Activated B cell treated with CpG ODN at 0.5 μM for 24 hours (primary cell): Measurements from ENCODE around the gene RPIA. TPM values are rescaled to one million over a fixed set of nuclear protein-coding genes. Genes with fewer than 3 reads are reported as not detected.

Experiments
- ATAC-seq: fragments of 200-7000 bp; cut with Tn5 transposase; one replicate; pipeline ENCODE4 v1.10.0; 2021; ENCODE audit warnings: low read depth, mild to moderate bottlenecking, moderate library complexity
- CTCF ChIA-PET: fragments of 350-600 bp; sonication (Branson Sonifier 250); formaldehyde crosslinking; loops from one replicate; lab custom pipeline; 2021; ENCODE audit warnings: antibody characterized with exemption; lab: Charles Lee
- POLR2A ChIA-PET: fragments of 350-600 bp; sonication (Branson Sonifier 250); formaldehyde crosslinking; loops from one replicate; lab custom pipeline; 2021; ENCODE audit warnings: antibody characterized with exemption; lab: Charles Lee
- DNase-seq: peaks from one replicate; pipeline ENCODE4 v3.0.0; 2022
- H3K27ac Mint-ChIP-seq: one replicate; pipeline ENCODE4 v1.8.0; 2020; ENCODE audit warnings: mixed read lengths
- H3K27me3 Mint-ChIP-seq: one replicate; pipeline ENCODE4 v1.8.0; 2021; ENCODE audit warnings: mixed read lengths
- H3K36me3 Mint-ChIP-seq: one replicate; pipeline ENCODE4 v1.8.0; 2021; ENCODE audit warnings: low read depth, mixed read lengths
- H3K4me1 Mint-ChIP-seq: one replicate; pipeline ENCODE4 v1.8.0; 2021; ENCODE audit warnings: mixed read lengths
- H3K4me3 Mint-ChIP-seq: one replicate; pipeline ENCODE4 v1.8.0; 2020; ENCODE audit warnings: mild to moderate bottlenecking, mixed read lengths
- H3K9me3 Mint-ChIP-seq: one replicate; pipeline ENCODE4 v1.8.0; 2020; ENCODE audit warnings: mixed read lengths
- CTCF ChIP-seq: fragments of 200-600 bp; IDR thresholded peaks from one replicate; pipeline ENCODE4 v1.8.0; 2022; ENCODE audit warnings: antibody characterized with exemption, mild to moderate bottlenecking
- intact Hi-C: fragments of 100-400 bp; cut with micrococcal nuclease; formaldehyde crosslinking; loops from one replicate; pipeline ENCODE4 v1.15.1; 2024
- total RNA-seq: library from RNA; stranded (reverse); gene quantifications from 2 replicates; pipeline ENCODE4 v1.2.3, GENCODE V29; 2022

The RPIA gene
- total RNA-seq, 1 donor from 2014 or later: 35.9 TPM

- Mint-ChIP-seq H3K9me3 (no peaks in the 10 kb centered on the region), H3K27ac (no peak overlapping the region), H3K36me3 (peaks cover 13% of the 10 kb centered on the region), H3K4me1 (no peaks in the 10 kb centered on the region), H3K4me3 (no peak overlapping the region), H3K27me3 (no peaks in the 10 kb centered on the region)
- CTCF ChIA-PET: interaction anchor here (1.5 kb wide), 1 partner anchor 27 kb away, joined by 4 read pairs; no protein-coding TSS in a partner anchor
- POLR2A ChIA-PET: no interaction called here
- ATAC-seq: no peak
- no peak for DNase-seq
- no peak for TF ChIP-seq CTCF
- intact Hi-C loops: no loop called here
These were observed 20.4 kb downstream of the RPIA start for GRCh38 chr2:88711897-88712296.

GRCh38 chr2:88713408-88713807, 21.9 kb downstream of the RPIA start:
- Mint-ChIP-seq H3K27ac (no peak overlapping the region), H3K27me3 (no peaks in the 10 kb centered on the region), H3K36me3 (peaks cover 22% of the 10 kb centered on the region), H3K4me1 (no peaks in the 10 kb centered on the region), H3K4me3 (no peak overlapping the region), H3K9me3 (peaks cover 4% of the 10 kb centered on the region)
- no peak for DNase-seq
- POLR2A ChIA-PET: no interaction called here
- CTCF ChIA-PET: interaction anchor here (0.8 kb wide), 1 partner anchor 42 kb away, joined by 4 read pairs; no protein-coding TSS in a partner anchor
- intact Hi-C loops: no loop called here
- no peak for ATAC-seq
- no peak for TF ChIP-seq CTCF

- CTCF ChIA-PET: no interaction called here
- Mint-ChIP-seq H3K27ac (no peak overlapping the region), H3K4me1 (no peaks in the 10 kb centered on the region), H3K4me3 (no peak overlapping the region), H3K36me3 (peaks cover 19% of the 10 kb centered on the region), H3K27me3 (no peaks in the 10 kb centered on the region), H3K9me3 (peaks cover 4% of the 10 kb centered on the region)
- intact Hi-C loops: no loop called here
- DNase-seq: no peak
- no peak for TF ChIP-seq CTCF
- POLR2A ChIA-PET: no interaction called here
- ATAC-seq: no peak
These were observed 23.2 kb downstream of the RPIA start for GRCh38 chr2:88714667-88715066.

- ChIA-PET CTCF (no interaction called here), POLR2A (no interaction called here)
These were observed 28.9 kb downstream of the RPIA start for GRCh38 chr2:88720399-88720798.

GRCh38 chr2:88721268-88721667, 29.8 kb downstream of the RPIA start:
- intact Hi-C loops: no loop called here
- no peak overlapping the region for H3K4me3 Mint-ChIP-seq
- peaks cover 23% of the 10 kb centered on the region for H3K36me3 Mint-ChIP-seq
- ChIA-PET POLR2A (no interaction called here), CTCF (no interaction called here)
- TF ChIP-seq CTCF: no peak
- H3K4me1 Mint-ChIP-seq: no peaks in the 10 kb centered on the region
- ATAC-seq: no peak
- no peak overlapping the region for H3K27ac Mint-ChIP-seq
- no peak for DNase-seq
- no peaks in the 10 kb centered on the region for H3K27me3 Mint-ChIP-seq
- H3K9me3 Mint-ChIP-seq: peaks cover 4% of the 10 kb centered on the region

More at GRCh38 chr2:88720399-88720798, 28.9 kb downstream of the RPIA start:
- Mint-ChIP-seq H3K27me3 (no peaks in the 10 kb centered on the region), H3K36me3 (peaks cover 26% of the 10 kb centered on the region), H3K9me3 (peaks cover 4% of the 10 kb centered on the region), H3K27ac (no peak overlapping the region), H3K4me3 (no peak overlapping the region), H3K4me1 (no peaks in the 10 kb centered on the region)
- DNase-seq (no peak), ATAC-seq (no peak)
- intact Hi-C loops: no loop called here
- TF ChIP-seq CTCF: no peak
